Measurements from ENCODE around the gene ST3GAL2.
A peak's percentile ranks its signal among the peaks of the same experiment; 100 is the strongest.
"Not testable (repeated sequence)": the region's sequence is repeated elsewhere in the genome, so short reads cannot be mapped to it uniquely, and the experiment has no call there.

The ST3GAL2 gene

GRCh38 chr16:70345840-70346239, 93.1 kb downstream of the ST3GAL2 start:
- H3K9ac ChIP-seq = no peak overlapping the region
- peak overlapping the region; percentile 76 for H3K4me3 ChIP-seq (ENCODE audit: low read depth, low read length)
- no peaks in the 10 kb centered on the region for H3K27me3 ChIP-seq (ENCODE audit: control insufficient read depth, insufficient read depth, low read length)
- H3K79me2 ChIP-seq = peaks cover 11% of the 10 kb centered on the region
- no peaks in the 10 kb centered on the region for H3K36me3 ChIP-seq (ENCODE audit: control insufficient read depth, insufficient read depth, low read length)
- H3K27ac ChIP-seq = peak overlapping the region; percentile 79
- H3K4me1 ChIP-seq = peaks cover 10% of the 10 kb centered on the region
- TF ChIP-seq CTCF (IDR thresholded peaks at IDR 0.05) = no peak
- peak overlapping the region; percentile 54 for H3K4me2 ChIP-seq (ENCODE audit: low read length)
- no peaks in the 10 kb centered on the region for H3K9me3 ChIP-seq (ENCODE audit: control insufficient read depth, low read length)
- H2AFZ ChIP-seq = peak overlapping the region; percentile 92

- Histone ChIP-seq H3K9me3 (ENCODE audit: control insufficient read depth, low read length) (no peaks in the 10 kb centered on the region), H3K9ac (no peak overlapping the region), H3K27ac (no peak overlapping the region), H3K79me2 (no peaks in the 10 kb centered on the region), H3K4me2 (ENCODE audit: low read length) (no peak overlapping the region), H3K36me3 (ENCODE audit: control insufficient read depth, insufficient read depth, low read length) (no peaks in the 10 kb centered on the region), H3K4me1 (peaks cover 4% of the 10 kb centered on the region), H3K4me3 (ENCODE audit: low read depth, low read length) (no peak overlapping the region), H3K27me3 (ENCODE audit: control insufficient read depth, insufficient read depth, low read length) (no peaks in the 10 kb centered on the region), H2AFZ (no peak overlapping the region)
- TF ChIP-seq CTCF (IDR thresholded peaks at IDR 0.05) = no peak
Measured at GRCh38 chr16:70342016-70342415, 96.9 kb downstream of the ST3GAL2 start.

GRCh38 chr16:70341600-70341999, 97.3 kb downstream of the ST3GAL2 start:
- no peaks in the 10 kb centered on the region for H3K9me3 ChIP-seq (ENCODE audit: control insufficient read depth, low read length)
- no peak for TF ChIP-seq CTCF (IDR thresholded peaks at IDR 0.05)
- H3K27ac ChIP-seq = no peak overlapping the region

GRCh38 chr16:70337814-70338213, 101.1 kb downstream of the ST3GAL2 start:
- no peak overlapping the region for H2AFZ ChIP-seq
- H3K9ac ChIP-seq = no peak overlapping the region
- no peaks in the 10 kb centered on the region for H3K79me2 ChIP-seq
- H3K36me3 ChIP-seq (ENCODE audit: control insufficient read depth, insufficient read depth, low read length) = no peaks in the 10 kb centered on the region
- no peak overlapping the region for H3K27ac ChIP-seq
- no peaks in the 10 kb centered on the region for H3K9me3 ChIP-seq (ENCODE audit: control insufficient read depth, low read length)
- H3K4me1 ChIP-seq = no peaks in the 10 kb centered on the region
- no peak for TF ChIP-seq CTCF (IDR thresholded peaks at IDR 0.05)
- H3K27me3 ChIP-seq (ENCODE audit: control insufficient read depth, insufficient read depth, low read length) = no peaks in the 10 kb centered on the region
- no peak overlapping the region for H3K4me3 ChIP-seq (ENCODE audit: low read depth, low read length)
- H3K4me2 ChIP-seq (ENCODE audit: low read length) = no peak overlapping the region

More at GRCh38 chr16:70341600-70341999, 97.3 kb downstream of the ST3GAL2 start:
- no peaks in the 10 kb centered on the region for H3K36me3 ChIP-seq (ENCODE audit: control insufficient read depth, insufficient read depth, low read length)
- H3K4me3 ChIP-seq (ENCODE audit: low read depth, low read length) = no peak overlapping the region
- peaks cover 4% of the 10 kb centered on the region for H3K4me1 ChIP-seq
- no peak overlapping the region for H2AFZ ChIP-seq
- no peak overlapping the region for H3K4me2 ChIP-seq (ENCODE audit: low read length)
- H3K27me3 ChIP-seq (ENCODE audit: control insufficient read depth, insufficient read depth, low read length) = no peaks in the 10 kb centered on the region
- H3K9ac ChIP-seq = no peak overlapping the region
- H3K79me2 ChIP-seq = no peaks in the 10 kb centered on the region

- H3K79me2 ChIP-seq; H3K9me3 ChIP-seq (ENCODE audit: control insufficient read depth, low read length); H3K27ac ChIP-seq; H3K9ac ChIP-seq; H3K36me3 ChIP-seq (ENCODE audit: control insufficient read depth, insufficient read depth, low read length); H3K4me2 ChIP-seq (ENCODE audit: low read length); H3K4me3 ChIP-seq (ENCODE audit: low read depth, low read length); H2AFZ ChIP-seq; H3K4me1 ChIP-seq; H3K27me3 ChIP-seq (ENCODE audit: control insufficient read depth, insufficient read depth, low read length): not testable (repeated sequence)
Measured at GRCh38 chr16:70332728-70333127, 106.2 kb downstream of the ST3GAL2 start.

All from parathyroid adenoma (tissue), 2 donors.